HG02623 (cell line): ENCODE results near the gene EXOC1.
"Not testable (repeated sequence)": the region's sequence is repeated elsewhere in the genome, so short reads cannot be mapped to it uniquely, and the experiment has no call there.

ENCODE experiments used
- ATAC-seq: cut with Tn5 transposase; IDR thresholded peaks from one replicate; pipeline ENCODE4 v1.9.1; 2021; ENCODE audit warnings: moderate library complexity; ENCODE audit not compliant: unreplicated experiment

Gene EXOC1

GRCh38 chr4:55903577-55903976 lies 50.1 kb downstream of the EXOC1 start:
- no peak for ATAC-seq

DNA sequence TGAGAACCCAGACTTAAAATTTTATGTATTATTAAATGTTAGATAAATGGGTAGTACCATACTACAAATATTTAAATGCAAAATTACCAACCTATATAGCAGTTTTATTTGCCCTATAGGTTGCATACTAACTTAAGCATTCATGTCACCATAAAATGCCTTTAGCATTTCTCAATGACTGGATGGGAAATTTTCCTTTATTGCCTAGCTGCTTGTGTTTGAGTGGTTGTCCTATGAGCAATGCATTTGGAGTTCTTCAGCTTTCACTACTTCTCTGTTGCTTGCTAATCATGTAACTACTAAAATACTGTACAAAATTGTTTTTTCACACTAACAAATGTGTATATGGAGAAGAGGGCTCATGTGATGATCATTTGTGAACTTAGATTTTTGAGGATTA lies 51.1 kb downstream of the EXOC1 start:
- ATAC-seq = no peak

- no peak for ATAC-seq
Observed at GRCh38 chr4:55906323-55906722, 52.9 kb downstream of the EXOC1 start.

- ATAC-seq = no peak
Observed at GRCh38 chr4:55906989-55907388, 53.5 kb downstream of the EXOC1 start.

- no peak for ATAC-seq
Observed at GRCh38 chr4:55907469-55907868, 54.0 kb downstream of the EXOC1 start.

GRCh38 chr4:55910140-55910539 lies 56.7 kb downstream of the EXOC1 start:
- no peak for ATAC-seq

DNA sequence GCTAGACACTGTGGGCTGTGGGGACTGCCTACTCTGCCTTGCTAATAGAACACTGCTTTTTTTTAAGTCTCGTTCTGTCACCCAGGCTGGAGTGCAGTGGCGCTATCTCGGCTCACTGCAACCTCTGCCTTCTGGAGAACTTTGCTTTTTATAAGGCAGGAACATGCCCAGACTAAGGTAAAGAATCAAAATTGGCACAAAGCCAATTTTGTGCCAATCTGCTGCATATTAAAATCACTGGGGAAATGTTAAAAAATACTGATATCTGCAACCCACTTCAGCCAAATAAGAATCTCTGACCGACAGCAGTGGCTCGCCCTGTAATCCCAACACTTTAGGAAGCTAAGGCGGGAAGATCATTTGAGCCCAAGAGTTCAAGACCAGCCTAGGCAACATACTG lies 58.8 kb downstream of the EXOC1 start:
- no peak for ATAC-seq

DNA sequence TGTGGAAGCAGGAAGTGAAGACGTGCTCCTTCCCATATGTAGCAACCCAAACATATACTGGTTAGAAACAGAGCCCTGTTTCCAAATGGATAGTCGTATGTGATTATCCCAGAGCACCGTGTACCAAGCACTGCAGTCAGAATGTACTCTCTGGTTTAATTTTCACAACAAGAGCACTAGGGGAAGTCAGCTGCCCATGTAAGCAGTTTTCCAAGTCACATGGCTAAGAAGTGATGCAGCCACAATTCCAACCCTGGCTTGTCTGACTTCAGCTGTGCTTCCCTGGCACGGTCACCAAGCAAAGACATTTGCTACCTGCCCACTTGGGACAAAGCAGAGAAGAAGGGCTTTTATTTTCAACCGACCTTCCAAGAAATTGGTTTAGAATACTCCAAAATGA lies 67.1 kb downstream of the EXOC1 start:
- no peak for ATAC-seq

DNA sequence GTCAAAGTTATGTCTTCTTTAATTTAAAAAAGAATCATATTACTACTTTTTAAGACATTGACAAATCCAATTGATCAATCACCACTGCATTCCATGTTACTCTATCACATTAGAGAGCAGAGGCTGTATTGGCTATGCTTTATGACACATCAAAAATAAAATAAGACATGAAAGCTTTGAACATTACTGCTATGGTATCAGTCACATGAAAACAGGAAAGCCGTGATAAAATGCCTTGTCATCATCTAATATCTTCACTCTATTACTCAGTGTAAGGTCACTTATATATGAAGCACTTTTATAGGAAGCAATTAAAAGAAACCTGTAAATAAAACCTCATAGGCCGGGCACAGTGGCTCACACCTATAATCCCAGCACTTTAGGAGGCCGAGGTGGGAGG lies 67.6 kb downstream of the EXOC1 start:
- ATAC-seq = no peak

- no peak for ATAC-seq
Observed at GRCh38 chr4:55925241-55925640, 71.8 kb downstream of the EXOC1 start.

GRCh38 chr4:55926610-55927009 lies 73.2 kb downstream of the EXOC1 start:
- no peak for ATAC-seq

DNA sequence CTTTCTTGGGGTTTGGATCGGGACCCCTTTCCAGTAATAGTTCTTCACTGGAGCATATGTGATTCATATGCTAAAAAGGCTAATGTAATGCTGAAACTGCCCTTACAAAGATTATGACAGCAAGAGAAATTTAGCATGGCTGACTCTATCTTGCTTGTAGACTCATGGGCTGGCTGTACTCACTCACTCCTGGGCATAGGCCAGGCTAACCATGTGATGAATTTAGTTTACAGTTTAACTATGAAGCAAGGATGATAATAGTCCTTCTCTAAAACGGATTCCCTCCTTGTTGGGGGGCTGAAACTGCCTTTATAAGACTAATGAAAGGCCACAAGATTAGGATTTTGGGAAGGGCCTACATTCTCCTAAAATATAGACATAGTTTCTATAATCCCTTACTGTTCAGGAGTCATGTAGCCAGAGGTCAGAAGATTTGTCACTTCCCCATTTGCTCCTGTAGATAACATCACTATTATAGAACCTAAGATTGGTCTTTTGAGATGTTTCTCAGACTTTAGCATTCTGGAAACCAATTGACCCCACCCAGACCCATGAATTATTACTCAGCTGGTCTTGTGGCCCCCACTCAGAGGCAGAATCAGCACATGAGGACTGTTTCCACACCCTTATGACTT lies 74.5 kb downstream of the EXOC1 start:
- ATAC-seq = no peak

- ATAC-seq = no peak
Observed at GRCh38 chr4:55928846-55929245, 75.4 kb downstream of the EXOC1 start.

DNA sequence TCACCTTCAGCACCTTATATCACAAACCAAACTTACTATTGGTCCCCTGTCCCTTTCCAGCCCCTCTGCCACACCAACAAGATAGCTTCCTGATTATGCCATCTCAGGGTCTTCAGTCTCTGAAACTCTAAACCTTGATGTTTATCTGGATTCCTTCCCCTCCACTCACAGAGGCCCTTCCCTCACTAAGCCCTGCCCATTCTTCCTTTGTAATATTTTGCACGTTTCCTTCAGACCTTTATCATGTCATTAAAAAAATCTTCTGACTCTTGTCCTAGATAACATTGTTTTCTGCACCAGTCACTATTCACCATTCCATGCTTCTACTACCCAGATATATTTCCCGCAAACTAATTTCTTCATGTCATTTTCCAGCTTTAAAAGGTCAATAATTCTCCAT lies 77.6 kb downstream of the EXOC1 start:
- ATAC-seq = no peak

DNA sequence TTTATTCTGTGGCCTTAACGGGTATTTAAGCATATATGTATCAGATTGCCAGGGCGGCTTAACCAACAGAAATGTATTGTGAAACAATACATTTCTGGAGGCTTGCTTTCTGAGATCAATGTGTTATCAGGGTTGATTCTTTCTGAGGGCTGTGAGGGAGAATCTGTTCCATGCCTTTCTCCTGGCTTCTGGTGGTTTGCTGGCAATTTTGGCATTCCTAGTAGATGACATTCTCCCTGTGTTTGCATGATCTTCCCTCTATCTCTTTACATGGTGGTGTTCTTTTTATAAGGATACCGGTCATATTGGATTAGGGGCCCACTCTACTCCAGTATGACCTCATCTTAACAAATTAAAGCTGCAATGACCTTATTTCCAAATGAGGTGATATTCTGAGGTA lies 78.4 kb downstream of the EXOC1 start:
- ATAC-seq = no peak

GRCh38 chr4:55932511-55932910 lies 79.1 kb downstream of the EXOC1 start:
- no peak for ATAC-seq

DNA sequence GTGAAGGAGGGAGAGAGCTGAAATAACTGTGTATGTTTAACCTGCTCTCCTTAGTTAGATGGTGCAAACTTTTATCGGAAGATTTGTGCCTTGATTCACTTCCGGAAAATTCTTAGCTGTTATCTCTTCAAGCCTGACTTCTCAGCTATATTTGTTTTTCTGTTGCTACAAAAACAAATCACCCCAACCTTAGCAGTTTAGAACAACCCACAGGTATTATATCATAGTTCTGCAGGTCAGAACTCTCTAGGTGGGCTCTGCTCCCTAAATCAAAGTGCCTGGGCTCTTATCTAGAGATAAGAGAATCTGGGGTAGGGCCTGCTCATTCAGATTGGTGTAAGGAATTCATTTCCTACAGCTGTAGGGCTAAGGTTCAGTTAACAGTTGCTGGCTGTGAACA lies 80.2 kb downstream of the EXOC1 start:
- no peak for ATAC-seq

- ATAC-seq = not testable (repeated sequence)
Observed at GRCh38 chr4:55935907-55936306, 82.5 kb downstream of the EXOC1 start.

- no peak for ATAC-seq
Observed at GRCh38 chr4:55938481-55938880, 85.0 kb downstream of the EXOC1 start.

DNA sequence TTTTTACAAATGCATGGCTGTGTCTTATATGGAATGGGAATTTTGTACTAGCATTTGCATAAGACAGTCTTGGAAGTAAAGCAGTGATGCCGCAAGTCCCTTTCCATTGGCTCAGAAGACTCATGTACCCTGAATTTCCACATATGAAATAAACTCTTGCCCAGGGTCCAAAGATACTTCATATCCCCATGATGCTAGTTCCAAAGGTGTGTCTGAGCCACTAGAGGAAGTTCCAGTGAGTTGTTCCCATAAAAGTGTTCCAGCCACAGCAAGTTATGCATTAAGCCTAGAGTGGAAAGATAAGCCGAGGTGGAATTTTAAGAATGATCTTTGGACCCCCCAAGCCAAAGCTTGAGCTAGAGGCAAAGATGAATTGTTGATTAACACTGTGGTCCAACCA lies 86.0 kb downstream of the EXOC1 start:
- no peak for ATAC-seq

GRCh38 chr4:55941881-55942396 lies 88.5 kb downstream of the EXOC1 start:
- no peak for ATAC-seq

GRCh38 chr4:55947254-55947882 lies 93.9 kb downstream of the EXOC1 start:
- ATAC-seq = peak; percentile 28
